Measurements from ENCODE around the gene LCN15. TPM values are rescaled to one million over a fixed set of nuclear protein-coding genes. Genes with fewer than 3 reads are reported as not detected.

Gene LCN15
- total and polyA plus RNA-seq, 2 of the 13 experiments (the other 11 are each of a cell fraction or from before 2014, with no cell fraction given): 1.3 to 53.7 TPM

- TF ChIP-seq NFYB (CRISPR knock-in tag; IDR thresholded peaks at IDR 0.05) (peak; percentile 20; the same call in 1 of the 2 replicates), ZNF777 (CRISPR knock-in tag; IDR thresholded peaks at IDR 0.05) (peak; percentile 82), ZNF138 (CRISPR knock-in tag; IDR thresholded peaks at IDR 0.05; ENCODE audit: low read depth) (peak; percentile 83), HOXA3 (CRISPR knock-in tag; IDR thresholded peaks at IDR 0.05) (peak; percentile 91), BRD4 (CRISPR knock-in tag; IDR thresholded peaks at IDR 0.05) (no peak; the same call in 1 of the 2 replicates), ZNF10 (CRISPR knock-in tag; IDR thresholded peaks at IDR 0.05; ENCODE audit: borderline replicate concordance, low read depth) (no peak), ZNF7 (CRISPR knock-in tag; IDR thresholded peaks at IDR 0.05) (no peak), ONECUT2 (CRISPR knock-in tag; IDR thresholded peaks at IDR 0.05) (peak; percentile 34; the same call in 1 of the 2 replicates), ZNF136 (CRISPR knock-in tag; IDR thresholded peaks at IDR 0.05; ENCODE audit: low read depth) (no peak), FOXP1 (IDR thresholded peaks at IDR 0.05) (no peak), FOXP1 (CRISPR knock-in tag; IDR thresholded peaks at IDR 0.05) (no peak), SIN3A (IDR thresholded peaks at IDR 0.05; ENCODE audit: borderline replicate concordance, low read depth, low read length) (peak; percentile 85; the same call in 1 of the 2 replicates), SAP130 (CRISPR knock-in tag; IDR thresholded peaks at IDR 0.05; ENCODE audit: low read depth) (peak; percentile 85), ZNF567 (CRISPR knock-in tag; IDR thresholded peaks at IDR 0.05; ENCODE audit: borderline replicate concordance) (0 out of 2 replicates have a peak, but pooled peaks have one; percentile 61), NCOA5 (CRISPR knock-in tag; IDR thresholded peaks at IDR 0.05) (no peak), NR2F2 (IDR thresholded peaks at IDR 0.05; ENCODE audit: borderline replicate concordance, low read depth) (no peak; the same call in 1 of the 2 replicates), PRMT3 (CRISPR knock-in tag; IDR thresholded peaks at IDR 0.05; ENCODE audit: borderline replicate concordance, low read depth) (peak; percentile 89; the same call in 1 of the 2 replicates), PHF5A (CRISPR knock-in tag; IDR thresholded peaks at IDR 0.05; ENCODE audit: low read depth, unreplicated experiment) (peak; percentile 43), RAD51 (IDR thresholded peaks at IDR 0.05; ENCODE audit: borderline replicate concordance) (no peak), ZNF660 (CRISPR knock-in tag; IDR thresholded peaks at IDR 0.05; ENCODE audit: borderline replicate concordance, low read depth) (no peak), FOXA1 (IDR thresholded peaks at IDR 0.05) (no peak), FOXA1 (CRISPR knock-in tag; IDR thresholded peaks at IDR 0.05) (peak; percentile 33; the same call in 1 of the 2 replicates), BCL6 (CRISPR knock-in tag; IDR thresholded peaks at IDR 0.05) (peak; percentile 75; the same call in 1 of the 2 replicates), ZNF850 (CRISPR knock-in tag; conservative IDR thresholded peaks at IDR 0.05) (no peak), ELF4 (CRISPR knock-in tag; IDR thresholded peaks at IDR 0.05; ENCODE audit: borderline replicate concordance) (no peak), NRL (CRISPR knock-in tag; IDR thresholded peaks at IDR 0.05; ENCODE audit: borderline replicate concordance) (peak; percentile 77), RFX1 (IDR thresholded peaks at IDR 0.05) (no peak), GLI4 (CRISPR knock-in tag; IDR thresholded peaks at IDR 0.05; ENCODE audit: borderline replicate concordance) (0 out of 2 replicates have a peak, but pooled peaks have one; percentile 20), HMG20B (CRISPR knock-in tag; conservative IDR thresholded peaks at IDR 0.05) (0 out of 2 replicates have a peak, but pooled peaks have one; percentile 12), ATF2 (CRISPR knock-in tag; IDR thresholded peaks at IDR 0.05) (peak; percentile 71; the same call in 1 of the 2 replicates)
- TF ChIP-seq, protein P1, sequence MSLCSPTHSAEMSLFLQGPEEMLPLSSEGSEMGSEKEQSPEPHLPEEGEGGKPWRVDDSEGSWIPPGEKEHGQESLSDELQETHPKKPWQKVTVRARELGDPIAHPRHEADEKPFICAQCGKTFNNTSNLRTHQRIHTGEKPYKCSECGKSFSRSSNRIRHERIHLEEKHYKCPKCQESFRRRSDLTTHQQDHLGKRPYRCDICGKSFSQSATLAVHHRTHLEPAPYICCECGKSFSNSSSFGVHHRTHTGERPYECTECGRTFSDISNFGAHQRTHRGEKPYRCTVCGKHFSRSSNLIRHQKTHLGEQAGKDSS (CRISPR knock-in tag; IDR thresholded peaks at IDR 0.05; ENCODE audit: borderline replicate concordance, low read depth): no peak
- TF ChIP-seq, protein P2, sequence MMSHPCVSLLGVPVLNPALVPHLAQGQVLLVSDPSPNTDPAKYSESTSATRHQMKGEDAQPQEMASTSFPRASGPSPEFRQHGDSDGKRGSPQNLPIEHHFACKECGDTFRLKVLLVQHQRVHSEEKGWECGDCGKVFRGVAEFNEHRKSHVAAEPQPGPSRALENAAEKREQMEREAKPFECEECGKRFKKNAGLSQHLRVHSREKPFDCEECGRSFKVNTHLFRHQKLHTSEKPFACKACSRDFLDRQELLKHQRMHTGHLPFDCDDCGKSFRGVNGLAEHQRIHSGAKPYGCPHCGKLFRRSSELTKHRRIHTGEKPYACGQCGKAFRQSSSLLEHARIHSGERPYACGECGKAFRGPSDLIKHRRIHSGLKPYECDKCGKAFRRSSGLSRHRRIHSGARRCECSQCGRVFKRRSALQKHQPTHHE (CRISPR knock-in tag; IDR thresholded peaks at IDR 0.05; ENCODE audit: borderline replicate concordance): 0 out of 2 replicates have a peak, but pooled peaks have one; percentile 68
Measured at GRCh38 chr9:136728080-136728547, 36.2 kb downstream of the LCN15 start (continued).
